Globus pallidus (tissue), 1 donor: ENCODE results near the gene SELENOV.

Source experiments
- DNase-seq: peaks from one replicate; pipeline ENCODE4 v3.0.0-alpha.2; 2015; ENCODE audit warnings: low spot score

The SELENOV gene

DNA sequence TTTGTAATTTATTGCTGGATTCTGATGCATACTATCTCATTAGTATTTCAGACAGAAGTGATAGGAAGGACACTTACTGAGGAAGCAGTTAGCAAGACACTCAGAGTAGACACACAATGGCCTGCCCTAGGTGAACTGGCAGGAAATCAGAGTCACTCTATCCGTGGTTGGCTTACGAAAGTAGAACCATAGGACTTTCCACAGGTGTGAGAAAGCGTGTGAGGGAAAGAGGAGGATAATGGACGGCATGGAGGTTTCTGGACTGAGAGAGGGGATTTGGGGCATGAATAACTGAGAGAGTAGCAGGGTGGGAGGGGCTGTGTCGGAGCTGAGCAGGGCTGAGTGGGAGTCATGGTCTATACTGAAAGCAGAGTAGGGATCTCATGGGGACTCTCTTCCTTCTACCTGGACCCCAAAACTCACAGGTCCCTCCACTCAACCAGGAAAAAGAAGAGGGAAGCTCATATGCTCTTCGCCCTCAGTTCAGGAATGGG, 43.7 kb downstream of the SELENOV start:
- DNase-seq = no peak

DNA sequence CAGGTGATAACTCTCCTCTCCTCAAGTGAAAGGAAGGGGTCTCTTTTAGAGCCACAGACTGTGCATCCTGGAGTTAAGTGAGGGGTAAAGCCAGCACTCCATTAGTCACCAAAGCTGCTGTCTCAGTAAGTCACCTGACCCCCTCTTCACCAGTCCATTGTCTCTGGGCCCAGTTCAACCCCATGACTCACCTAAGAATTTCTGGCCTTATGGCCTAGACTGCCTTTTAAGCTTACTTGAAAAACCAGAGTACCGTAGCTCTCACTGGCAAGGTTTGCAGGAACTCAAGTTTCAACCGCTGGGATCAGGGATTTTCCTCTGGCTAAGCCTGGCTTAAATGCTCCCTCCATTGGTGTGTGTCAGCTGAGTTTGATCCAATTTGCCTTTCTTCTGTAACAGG, 48.5 kb downstream of the SELENOV start:
- DNase-seq = no peak

DNA sequence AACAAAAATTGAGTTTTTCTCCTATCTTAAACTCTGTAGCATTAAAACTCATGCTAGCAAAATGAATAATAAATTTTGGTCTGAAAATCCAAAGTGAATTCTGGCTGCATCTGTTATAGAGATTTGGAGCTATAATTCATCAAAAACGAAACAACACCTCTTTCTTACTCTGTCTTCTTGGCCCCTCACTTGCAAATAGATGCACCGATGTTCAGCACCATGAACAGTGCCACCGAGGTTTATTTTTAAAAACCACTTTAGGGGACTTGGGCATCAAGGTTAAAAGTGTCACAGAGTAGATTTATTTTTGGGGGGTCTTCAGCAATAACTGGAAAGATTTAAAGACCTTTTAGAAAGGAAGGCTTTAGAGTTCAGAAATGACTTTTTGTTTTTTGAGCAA, 51.1 kb downstream of the SELENOV start:
- DNase-seq = no peak

DNA sequence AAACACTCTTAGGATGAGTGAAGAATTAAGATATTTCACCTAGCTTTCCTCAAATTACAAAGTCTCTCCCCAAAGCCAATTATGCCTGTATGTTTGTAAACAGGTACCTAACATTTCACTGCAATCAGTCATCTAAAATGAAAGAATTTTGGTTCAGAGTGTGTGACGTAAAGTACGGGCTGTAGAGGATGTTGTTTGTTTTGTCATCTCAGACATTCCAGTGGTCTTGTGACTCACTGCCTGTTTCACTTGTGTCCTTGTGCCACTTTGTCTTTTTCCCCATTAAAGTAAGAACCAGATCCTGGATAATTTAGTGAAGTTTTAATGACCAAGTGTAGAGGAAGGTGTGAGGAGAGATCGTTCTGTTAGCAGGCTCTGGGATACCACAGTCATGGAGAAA, 53.7 kb downstream of the SELENOV start:
- no peak for DNase-seq
